H7 (cell line): ENCODE results near the gene ZNF723. TPM values are rescaled to one million over a fixed set of nuclear protein-coding genes. Genes with fewer than 3 reads are reported as not detected.
A peak's percentile ranks its signal among the peaks of the same experiment; 100 is the strongest.
"Not testable (repeated sequence)": the region's sequence is repeated elsewhere in the genome, so short reads cannot be mapped to it uniquely, and the experiment has no call there.

Source experiments
- DNase-seq: peaks from one replicate; pipeline ENCODE4 v3.0.0; 2012
- H3K27me3 ChIP-seq: 2 replicates; pipeline ENCODE4 v1.6.0; 2011; ENCODE audit warnings: mild to moderate bottlenecking, low read length; ENCODE audit not compliant: control insufficient read depth, insufficient read depth
- H3K36me3 ChIP-seq: replicated peaks from 2 replicates; pipeline ENCODE4 v1.5.1; 2011; ENCODE audit warnings: low read length; ENCODE audit not compliant: control insufficient read depth, insufficient read depth
- H3K4me3 ChIP-seq: 2 replicates; pipeline ENCODE4 v1.5.1; 2011; ENCODE audit warnings: low read depth, mild to moderate bottlenecking, control low read depth, low read length, moderate library complexity; ENCODE audit not compliant: insufficient read depth
- total RNA-seq: library from RNA; depleted of rRNA; stranded (reverse); fragments of >200 nt; shearing (Covaris generic); gene quantifications from 2 replicates; pipeline ENCODE4 v1.2.3, GENCODE V29; 2014; rRNA removed

ZNF723 gene
- not detected in 2 replicates for total RNA-seq

DNA sequence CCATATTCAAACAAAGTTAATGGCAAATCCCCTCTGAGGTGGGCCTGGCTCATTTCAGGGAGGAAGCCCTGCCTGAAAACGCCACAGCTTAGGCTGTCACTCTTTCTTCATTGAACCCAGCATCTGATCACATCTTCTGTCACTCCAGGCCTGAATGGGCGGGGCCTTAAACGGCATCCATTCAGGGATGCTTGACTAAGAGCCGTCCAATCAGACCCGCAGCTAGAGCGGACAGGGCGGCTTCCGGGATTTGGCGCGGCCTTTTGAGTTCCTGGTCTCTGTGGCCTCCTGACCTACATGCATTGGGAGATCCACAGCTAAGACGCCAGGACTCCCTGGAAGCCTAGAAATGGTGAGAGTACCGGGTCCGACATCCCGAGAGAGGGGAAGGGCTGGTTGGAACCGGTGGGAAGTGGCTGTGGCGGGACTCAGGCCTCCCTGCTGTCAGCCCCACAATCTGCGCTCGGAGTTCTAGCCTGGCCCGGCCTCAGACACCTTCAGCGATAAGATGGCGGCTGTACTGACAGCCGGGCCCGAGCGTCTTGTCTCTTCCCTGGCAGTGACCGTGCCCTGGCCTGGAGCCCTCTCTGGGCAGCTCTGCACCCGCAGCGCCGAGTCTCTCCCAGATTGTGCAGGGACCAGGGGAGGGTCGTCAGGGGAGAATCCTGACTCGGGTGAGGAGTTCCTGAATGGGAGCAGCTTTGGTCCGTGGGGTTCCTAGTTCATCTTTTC is at the start of gene ZNF723:
Gene ZNF723 (plus strand): TSS at position 261 of the 732 bp plus-strand sequence. CDS start 89 bp downstream, at position 350.
- DNase-seq = no peak
- no peaks in the 10 kb centered on the region for H3K36me3 ChIP-seq
- H3K4me3 ChIP-seq = no peak within 1 kb of the TSS
- no peaks in the 10 kb centered on the region for H3K27me3 ChIP-seq

DNA sequence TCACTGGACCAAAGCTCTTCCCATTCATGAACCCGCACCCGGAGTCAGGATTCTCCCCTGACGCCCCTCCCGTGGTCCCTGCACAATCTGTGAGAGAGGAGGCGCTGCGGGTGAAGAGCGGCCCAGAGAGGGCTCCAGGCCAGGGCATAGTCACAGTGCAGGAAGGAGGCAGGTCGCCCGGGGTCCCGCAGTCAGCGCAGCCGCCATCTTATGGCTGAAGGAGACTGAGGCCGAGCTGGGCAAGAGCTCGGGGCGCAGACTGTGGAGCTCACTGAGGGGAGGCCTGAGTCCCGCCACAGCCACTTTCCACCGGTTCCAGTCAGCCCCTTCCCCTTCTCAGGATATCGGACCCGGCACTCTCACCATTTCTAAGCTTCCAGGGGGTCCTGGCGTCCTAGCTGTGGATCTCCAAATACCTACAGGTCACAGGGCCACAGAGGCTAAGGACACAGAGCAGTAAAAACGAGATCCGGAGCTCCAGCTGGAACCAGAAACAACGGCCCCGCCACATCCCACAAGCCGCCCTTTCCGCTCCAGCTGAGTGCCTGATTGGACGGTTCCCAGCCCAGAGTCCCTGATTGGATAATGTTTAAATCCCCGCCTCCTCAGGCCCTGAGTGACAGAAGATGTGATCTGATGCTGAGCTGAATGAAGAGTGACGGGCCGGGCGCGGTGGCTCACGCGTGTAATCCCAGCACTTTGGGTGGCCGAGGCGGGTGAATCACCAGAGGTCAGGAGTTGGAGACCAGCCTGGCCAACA is 48.3 kb upstream of the ZNF723 start, which contains the start of gene ZNF99:
Gene ZNF99 (minus strand): TSS at position 501 of the 760 bp plus-strand sequence. CDS start 135 bp downstream, at position 366.
- DNase-seq = no peak

DNA sequence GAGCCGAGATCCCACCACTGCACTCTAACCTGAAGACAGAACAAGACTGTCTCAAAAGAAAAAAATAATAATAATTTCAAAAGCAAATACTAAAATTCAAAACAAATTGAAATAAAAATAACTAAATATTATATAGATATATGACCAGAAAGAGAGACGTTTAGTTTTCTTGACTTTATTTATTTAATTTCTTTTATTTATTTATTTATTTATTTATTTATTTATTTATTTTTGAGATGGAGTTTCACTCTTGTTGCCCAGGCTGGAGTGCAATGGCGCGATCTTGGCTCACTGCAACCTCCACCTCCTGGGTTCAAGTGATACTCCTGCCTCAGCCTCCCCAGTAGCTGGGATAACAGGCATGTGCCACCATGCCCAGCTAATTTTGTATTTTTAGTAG is 39.2 kb upstream of the ZNF723 start:
- H3K36me3 ChIP-seq, DNase-seq, H3K27me3 ChIP-seq, H3K4me3 ChIP-seq: not testable (repeated sequence)

More for the DNA sequence above, 48.3 kb upstream of the ZNF723 start, which contains the start of gene ZNF99:
- H3K36me3 ChIP-seq = no peaks in the 10 kb centered on the region
- H3K4me3 ChIP-seq = no peak within 1 kb of the TSS
- no peaks in the 10 kb centered on the region for H3K27me3 ChIP-seq

DNA sequence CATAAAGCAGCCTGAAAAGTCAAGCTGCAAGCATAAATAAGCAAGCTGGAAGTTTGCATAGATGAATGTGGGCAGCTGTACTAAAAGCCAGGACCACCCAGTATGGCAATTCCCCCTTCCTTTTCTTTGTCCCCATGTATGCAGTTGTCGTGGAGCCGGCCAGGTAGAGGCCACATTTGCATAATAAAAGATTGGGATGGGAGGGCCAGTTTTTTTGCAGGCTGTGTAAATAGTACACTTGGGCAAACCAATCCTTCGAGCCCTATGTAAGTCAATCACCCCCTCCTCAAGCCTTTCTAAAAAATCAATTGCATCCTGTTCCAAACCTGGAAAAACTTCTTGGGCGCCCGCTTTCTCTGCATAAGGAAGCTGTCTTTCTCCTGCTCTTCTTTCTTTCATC is 35.1 kb upstream of the ZNF723 start:
- H3K4me3 ChIP-seq = no peak overlapping the region
- DNase-seq = no peak
- no peaks in the 10 kb centered on the region for H3K27me3 ChIP-seq
- no peaks in the 10 kb centered on the region for H3K36me3 ChIP-seq

DNA sequence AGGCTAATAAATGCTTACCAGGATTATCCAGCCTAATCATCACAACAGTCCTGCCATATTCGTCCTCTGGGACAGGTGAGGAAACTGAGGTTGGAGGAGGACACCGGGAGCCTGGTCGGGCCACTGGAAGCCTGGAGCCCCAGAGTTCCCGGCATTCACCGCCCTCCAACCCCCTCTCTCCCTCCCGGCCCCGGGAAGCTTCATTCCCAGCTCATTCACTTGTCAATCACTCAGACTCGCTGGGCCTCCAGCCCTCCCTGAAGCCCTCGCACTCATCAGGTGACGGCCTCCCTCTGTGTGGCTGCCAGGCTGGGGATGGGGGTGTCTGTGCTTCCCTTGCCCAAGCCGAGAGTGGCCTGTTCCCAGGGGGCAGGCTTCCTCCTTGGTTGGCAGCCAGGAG is 25.7 kb upstream of the ZNF723 start:
- Histone ChIP-seq H3K36me3 (no peaks in the 10 kb centered on the region), H3K27me3 (no peaks in the 10 kb centered on the region), H3K4me3 (no peak overlapping the region)
- DNase-seq = no peak

DNA sequence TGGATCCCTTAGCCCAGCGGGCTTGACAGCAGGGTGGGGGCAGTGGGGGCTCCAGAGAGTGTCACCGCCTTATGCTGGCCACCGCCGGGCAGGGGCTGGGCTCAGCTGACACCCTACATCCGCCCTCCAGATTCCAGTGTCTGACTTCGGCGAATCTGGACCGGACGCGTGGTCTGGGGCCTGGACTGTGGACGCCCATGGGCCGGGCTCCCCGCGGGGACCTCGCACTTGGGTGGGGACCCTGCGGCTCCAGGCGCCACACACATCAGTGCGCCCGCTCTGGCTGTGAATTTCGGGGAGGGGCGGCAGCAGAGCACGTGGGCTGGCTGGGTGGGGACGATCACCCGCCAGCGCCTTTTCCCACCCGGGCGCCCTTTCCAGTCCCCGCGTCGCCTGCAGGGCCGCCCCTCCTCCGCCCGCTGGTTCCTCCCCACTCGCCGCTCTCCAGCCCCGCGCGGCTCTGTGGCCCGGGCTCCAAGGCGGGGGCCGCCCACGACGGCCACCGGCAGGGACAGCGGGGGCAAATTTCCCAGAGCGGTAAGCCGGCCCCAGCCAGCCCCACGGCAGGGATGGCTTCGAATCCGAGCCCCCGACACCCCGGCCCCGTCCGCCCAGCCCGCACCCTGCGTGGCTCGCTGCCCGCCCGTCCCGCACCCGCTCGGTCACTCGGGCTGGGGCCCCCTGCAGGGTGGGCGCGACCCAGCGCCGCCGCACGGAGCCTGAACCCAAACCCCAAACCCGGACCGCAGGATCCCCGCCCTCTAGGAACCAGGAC is 24.8 kb upstream of the ZNF723 start:
- no peaks in the 10 kb centered on the region for H3K36me3 ChIP-seq
- DNase-seq = no peak
- no peak overlapping the region for H3K4me3 ChIP-seq
- H3K27me3 ChIP-seq = no peaks in the 10 kb centered on the region

DNA sequence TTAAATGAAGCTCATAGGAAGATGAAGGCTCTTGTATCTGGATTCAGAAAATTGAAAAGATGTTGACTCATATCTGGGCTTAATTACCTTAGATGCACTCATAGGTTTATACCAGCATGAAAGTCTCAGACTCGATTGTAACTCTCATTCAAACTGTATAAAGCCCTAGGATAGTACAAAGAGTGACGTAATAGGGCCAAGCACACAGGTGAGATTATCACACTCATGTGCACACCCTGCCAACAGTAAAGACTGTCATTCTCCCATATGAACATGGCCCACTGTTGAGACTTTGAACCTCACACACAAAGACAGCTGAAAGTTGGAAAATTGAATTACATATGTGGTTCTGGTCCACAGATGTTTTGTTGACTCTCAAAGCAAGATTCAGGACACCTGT is 18.0 kb upstream of the ZNF723 start:
- no peaks in the 10 kb centered on the region for H3K36me3 ChIP-seq
- no peak overlapping the region for H3K4me3 ChIP-seq
- no peaks in the 10 kb centered on the region for H3K27me3 ChIP-seq
- DNase-seq = no peak

DNA sequence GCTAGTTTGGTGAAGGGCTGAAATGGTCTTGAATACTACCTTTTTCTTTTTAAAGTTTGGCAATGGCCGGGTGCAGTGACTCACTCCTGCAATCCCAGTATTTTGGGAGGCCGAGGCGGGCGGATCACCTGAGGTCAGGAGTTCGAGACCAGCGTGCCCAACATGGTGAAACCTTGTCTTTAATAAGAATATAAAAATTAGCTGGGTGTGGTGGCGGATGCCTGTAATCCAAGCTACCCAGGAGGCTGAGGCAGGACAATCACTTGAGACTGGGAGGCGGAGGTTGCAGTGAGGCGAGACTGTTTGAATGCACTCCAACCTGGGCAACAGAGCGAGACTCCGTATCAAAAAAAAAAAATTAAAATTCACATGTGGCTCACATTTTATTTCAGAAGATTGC is 880 bp upstream of the ZNF723 start:
- no peak for DNase-seq
- no peak overlapping the region for H3K4me3 ChIP-seq
- no peaks in the 10 kb centered on the region for H3K36me3 ChIP-seq

DNA sequence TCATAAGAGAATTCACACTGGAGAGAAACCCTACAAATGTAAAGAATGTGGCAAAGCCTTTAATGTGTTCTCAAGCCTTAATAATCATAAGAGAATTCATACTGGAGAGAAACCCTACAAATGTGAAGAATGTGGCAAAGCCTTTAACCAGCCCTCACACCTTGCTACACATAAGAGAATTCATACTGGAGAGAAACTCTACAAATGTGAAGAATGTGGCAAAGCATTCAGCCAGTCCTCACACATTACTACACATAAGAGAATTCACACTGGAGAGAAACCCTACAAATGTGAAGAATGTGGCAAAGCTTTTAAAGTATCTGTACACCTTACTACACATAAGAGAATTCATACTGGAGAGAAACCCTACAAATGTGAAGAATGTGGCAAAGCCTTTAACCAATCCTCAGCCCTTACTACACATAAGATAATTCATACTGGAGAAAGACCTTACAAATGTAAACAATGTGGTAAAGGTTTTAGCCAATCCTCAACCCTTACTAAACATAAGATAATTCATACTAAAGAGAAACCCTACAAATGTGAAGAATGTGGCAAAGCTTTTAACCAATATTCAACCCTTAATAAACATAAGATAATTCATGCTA is 25.7 kb downstream of the ZNF723 start:
- H3K27me3 ChIP-seq, H3K36me3 ChIP-seq, H3K4me3 ChIP-seq, DNase-seq: not testable (repeated sequence)

More for the DNA sequence above, 880 bp upstream of the ZNF723 start:
- no peaks in the 10 kb centered on the region for H3K27me3 ChIP-seq

DNA sequence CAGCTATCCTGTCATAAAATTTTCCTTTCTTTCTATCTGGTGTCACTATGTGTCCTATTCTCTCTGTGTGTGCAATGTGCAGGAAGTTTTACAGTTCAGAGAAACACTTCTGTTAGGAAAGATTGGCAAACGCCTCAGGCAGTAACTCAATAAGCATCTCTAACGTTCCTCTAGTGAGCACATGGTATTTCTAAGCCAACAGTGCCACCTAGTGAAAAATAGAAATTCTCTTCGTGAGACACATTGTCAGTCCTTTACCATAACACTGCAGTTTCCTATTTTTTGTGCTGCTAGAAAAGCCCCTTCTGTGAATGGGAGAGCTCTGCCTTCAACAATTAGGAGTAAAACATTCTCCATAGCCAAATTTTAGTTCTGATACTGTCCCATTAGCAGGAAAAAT is 50.7 kb downstream of the ZNF723 start:
- no peak for DNase-seq
- H3K4me3 ChIP-seq = no peak overlapping the region

DNA sequence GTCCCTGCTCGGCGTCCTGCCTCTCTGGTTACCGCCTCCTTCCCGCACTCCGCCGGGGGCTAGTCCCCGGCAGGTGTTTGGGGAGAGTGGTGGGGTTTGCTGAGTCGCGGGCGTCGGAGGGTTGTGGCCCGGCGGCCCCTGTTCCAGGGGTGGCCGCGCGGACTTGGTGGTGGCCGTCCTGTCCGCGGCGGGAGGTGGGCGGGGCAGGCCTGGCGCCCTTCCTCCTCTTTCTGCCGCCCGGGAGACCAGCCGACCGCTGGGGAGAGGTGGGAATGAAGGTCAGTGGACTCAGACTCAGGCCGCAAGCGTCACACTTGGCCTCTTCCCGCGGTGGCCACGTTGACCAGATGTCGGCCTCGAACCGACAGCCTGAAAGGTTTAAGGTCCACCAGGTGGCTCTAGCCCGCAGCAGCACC is 61.8 kb downstream of the ZNF723 start:
- H3K4me3 ChIP-seq = no peak overlapping the region
- no peaks in the 10 kb centered on the region for H3K36me3 ChIP-seq
- DNase-seq = peak; percentile 9
- H3K27me3 ChIP-seq = no peaks in the 10 kb centered on the region

More for the DNA sequence above, 50.7 kb downstream of the ZNF723 start:
- no peaks in the 10 kb centered on the region for H3K27me3 ChIP-seq
- H3K36me3 ChIP-seq = no peaks in the 10 kb centered on the region

DNA sequence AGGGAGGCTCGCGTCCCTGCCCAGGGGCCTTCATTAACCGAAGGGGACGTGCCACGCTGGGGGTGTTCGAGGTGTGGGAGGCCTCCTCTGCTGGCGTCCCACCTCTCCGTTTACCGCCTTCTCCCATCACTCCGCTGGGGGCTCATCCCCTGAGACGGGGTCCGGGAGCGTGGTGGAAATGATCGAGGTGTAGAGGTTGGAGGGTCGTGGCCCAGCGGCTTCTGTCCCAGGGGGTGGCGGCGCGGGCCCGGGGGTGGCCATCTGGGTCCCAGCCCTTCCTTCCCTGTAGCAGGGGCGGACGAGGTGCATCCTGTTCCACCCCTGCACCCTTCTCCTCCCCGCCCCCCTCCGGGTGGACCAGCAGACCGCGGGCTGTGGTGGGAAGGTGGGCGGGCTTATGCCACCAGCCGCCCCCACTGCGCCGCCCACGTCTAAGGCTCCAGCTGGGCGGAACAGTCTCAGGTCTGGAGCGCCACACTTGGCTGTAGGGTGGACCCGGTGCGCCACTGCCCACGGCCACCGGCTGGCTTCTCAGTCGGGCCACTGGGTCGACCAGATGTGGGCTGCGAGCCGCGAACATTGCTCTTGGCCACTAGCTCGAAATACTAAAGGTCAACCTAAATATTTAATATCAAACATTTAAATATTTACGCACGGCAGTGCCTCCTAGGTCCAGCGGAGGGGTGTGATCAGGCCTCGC is 69.5 kb downstream of the ZNF723 start:
- DNase-seq = peak; percentile 10
- H3K27me3 ChIP-seq = no peaks in the 10 kb centered on the region
- no peak overlapping the region for H3K4me3 ChIP-seq
- no peaks in the 10 kb centered on the region for H3K36me3 ChIP-seq
